GM21529 (cell line): Measurements from ENCODE around the gene GRIN1.

Source experiments
- ATAC-seq: cut with Tn5 transposase; IDR thresholded peaks from one replicate; pipeline ENCODE4 v1.9.1; 2021; ENCODE audit not compliant: unreplicated experiment

The GRIN1 gene

DNA sequence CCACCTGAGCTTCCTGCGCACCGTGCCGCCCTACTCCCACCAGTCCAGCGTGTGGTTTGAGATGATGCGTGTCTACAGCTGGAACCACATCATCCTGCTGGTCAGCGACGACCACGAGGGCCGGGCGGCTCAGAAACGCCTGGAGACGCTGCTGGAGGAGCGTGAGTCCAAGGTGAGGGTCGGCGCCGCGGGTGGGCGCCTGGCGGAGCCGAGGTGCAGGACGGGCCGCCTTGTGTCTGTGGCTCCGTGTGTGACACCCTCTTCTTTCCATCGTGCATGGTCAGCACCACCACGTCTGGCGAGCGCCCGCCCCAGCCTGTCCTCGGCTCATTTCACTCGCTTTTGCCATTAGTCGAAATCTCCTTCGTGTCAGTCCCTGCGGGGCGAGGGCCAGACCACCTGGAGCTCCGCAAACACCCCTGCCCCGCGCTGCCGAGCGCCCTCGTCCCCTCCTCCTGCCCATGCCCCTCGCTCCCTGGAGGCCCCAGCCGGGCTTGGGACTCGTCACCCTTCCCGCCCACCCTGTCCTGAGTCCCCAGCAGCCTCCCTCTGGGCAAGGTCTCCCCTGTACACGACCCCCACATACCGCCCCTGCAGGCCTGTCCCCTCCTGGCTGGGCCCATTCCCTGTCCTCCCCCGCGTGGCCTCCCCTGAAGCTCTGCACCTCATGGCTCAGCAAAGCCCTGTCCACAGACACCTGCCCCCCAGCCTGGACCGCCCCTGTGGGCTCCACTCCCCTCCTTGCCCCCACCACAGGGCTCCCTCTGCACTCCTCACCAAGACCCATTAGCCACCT is 7.0 kb downstream of the GRIN1 start:
- no peak for ATAC-seq

DNA sequence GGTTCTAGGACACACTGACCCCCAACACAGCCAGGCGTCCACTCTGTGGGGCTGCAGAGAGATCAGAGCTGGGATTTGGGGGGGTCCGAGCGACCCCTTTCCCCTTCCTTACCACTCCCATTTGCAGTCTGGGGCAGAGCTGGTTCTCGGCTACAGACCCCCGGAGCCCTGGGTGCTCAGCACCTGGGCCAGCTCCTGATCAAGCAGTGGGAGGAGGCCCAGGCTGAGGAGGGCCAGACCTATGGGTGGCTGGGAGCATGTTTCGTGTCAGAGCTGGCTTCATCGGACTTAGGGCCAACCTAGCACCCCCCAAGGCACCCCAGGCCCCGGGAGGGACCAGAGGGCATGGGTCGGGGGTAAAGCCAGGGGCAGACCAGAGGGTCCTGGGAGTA is 7.6 kb downstream of the GRIN1 start:
- no peak for ATAC-seq

DNA sequence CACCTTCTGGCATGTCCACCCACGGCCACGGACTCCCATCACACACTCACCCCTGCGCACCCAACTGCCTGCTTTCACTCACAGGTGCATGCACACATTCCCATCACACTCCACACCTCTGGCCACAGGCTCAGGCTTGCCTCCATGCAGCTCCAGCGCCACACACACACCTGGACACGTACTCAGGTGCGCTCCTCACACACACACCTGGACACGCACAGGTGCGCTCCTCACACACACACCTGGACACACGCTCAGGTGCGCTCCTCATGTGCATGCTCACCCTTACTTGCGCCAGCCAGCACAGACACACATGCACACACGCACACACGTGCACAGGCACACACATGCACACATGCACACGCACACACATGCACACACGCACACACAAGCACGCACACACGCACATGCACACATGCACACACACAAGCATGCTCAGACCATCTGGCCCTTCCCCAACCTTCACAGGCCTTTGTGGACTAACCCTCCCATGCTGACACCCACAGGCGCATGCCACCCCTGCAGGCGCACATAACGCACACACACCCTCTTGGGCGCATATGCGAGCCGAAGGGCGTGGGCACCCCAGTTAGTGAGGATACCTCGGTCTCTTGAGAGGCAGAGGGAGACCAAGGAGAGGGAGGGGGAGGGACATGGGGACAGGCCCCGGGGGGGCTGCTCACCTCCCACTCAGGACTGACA is 8.3 kb downstream of the GRIN1 start:
- ATAC-seq = no peak

DNA sequence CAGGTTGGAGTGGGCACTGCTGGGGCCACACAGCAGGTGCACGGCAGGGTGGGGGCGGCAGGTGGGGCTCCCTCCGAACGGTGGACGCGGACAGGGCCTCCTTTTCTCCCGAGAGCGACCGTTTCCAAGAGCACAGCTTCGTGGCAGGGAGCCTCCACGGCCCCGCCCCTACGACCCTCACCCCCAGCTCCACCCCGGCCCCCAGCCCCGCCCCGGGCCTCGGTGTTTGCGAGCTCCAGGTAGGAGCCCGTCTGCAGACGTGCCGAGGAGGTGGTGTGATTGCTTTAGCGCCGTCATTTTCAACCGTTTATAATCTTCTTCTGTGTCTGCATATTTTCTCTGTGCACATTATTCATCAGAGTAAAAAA is 8.8 kb downstream of the GRIN1 start:
- ATAC-seq = no peak

DNA sequence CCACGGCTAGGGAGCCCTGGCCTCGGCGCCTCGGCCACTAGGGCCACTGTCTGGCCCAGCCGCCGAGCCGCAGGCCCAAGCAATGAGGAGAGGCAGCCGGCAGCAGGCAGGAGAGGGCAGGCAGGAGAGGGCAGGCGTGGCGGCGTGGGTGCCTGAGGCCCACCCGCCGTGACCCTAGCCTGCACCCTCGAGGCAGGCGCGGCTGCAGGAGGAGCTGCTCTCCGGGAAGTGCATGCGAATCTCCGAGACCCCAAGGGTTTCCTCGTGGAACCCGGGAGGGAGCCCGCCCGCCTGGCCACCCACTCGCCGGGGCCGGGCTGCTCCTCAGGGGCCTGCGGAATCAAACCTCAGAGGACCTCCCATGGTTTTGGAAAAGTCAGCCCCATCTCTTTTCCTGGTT is 9.3 kb downstream of the GRIN1 start:
- ATAC-seq = no peak

DNA sequence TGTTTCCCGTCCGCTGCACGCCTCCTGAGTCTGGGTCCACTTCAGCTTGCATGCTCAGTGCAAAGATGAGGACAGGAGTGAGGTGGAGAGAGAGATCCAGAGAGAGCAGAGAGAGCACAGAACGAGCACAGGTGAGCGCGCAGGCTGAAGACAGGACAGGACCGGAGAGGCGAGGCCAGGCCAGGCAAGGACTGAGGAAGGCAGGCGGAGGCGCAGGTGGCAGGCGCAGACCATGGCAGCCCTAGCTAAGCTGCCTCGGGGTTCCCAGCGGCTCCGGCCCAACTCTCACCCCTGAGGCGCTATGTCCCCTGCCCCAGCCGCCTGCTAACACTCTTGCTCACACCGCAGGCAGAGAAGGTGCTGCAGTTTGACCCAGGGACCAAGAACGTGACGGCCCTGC is 9.7 kb downstream of the GRIN1 start:
- ATAC-seq = no peak

DNA sequence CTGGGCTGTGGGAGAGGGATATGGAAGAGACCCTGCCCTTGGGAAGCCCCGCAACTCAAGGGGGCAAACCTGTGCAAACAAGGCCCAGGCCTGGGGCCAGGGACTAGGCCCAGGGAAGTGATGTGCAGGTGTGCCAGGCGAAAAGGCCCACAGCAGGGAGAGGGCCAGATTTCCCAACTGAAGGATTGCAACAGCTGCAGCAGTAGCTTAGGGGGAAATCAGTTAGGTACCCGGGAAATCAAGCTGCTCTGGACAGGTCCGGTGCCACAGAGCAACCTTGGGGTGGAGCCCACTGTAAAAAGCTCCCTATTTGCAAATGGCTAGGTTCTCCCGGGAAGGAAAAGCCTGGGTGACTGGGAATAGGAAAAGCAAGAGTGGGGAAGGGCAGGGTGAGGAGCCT is 10.4 kb downstream of the GRIN1 start:
- ATAC-seq = no peak

DNA sequence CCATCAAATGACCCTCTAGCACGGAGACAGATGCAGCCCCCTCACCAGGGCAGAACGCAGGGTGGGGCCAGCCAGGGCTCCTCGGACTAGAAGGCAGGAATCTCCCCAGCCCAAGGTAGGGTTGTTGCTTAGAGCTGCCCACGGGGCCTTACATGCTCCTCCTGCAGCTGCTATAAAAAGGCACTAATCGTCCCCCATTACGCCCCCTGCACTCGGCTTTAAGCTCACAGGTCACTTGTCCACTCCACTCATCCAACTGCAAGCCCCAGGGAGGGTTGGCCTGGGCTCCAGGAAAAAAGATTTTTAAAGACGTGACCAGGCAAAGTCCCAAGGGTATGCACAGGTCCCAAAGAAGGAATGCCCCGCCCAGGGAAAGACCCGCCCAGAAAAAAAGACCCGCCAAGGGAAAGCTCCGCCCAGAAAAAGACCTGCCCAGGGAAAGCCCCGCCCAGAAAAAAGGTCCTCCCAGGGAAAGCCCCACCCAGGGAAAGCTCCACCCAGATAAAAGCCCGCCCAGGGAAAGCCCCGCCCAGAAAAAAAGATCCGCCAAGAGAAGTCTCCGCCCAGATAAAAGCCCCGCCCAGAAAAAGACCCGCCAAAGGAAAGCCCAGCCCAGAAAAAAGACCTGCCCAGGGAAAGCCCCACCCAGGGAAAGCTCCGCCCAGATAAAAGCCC is 11.1 kb downstream of the GRIN1 start:
- peak; percentile 22 for ATAC-seq

DNA sequence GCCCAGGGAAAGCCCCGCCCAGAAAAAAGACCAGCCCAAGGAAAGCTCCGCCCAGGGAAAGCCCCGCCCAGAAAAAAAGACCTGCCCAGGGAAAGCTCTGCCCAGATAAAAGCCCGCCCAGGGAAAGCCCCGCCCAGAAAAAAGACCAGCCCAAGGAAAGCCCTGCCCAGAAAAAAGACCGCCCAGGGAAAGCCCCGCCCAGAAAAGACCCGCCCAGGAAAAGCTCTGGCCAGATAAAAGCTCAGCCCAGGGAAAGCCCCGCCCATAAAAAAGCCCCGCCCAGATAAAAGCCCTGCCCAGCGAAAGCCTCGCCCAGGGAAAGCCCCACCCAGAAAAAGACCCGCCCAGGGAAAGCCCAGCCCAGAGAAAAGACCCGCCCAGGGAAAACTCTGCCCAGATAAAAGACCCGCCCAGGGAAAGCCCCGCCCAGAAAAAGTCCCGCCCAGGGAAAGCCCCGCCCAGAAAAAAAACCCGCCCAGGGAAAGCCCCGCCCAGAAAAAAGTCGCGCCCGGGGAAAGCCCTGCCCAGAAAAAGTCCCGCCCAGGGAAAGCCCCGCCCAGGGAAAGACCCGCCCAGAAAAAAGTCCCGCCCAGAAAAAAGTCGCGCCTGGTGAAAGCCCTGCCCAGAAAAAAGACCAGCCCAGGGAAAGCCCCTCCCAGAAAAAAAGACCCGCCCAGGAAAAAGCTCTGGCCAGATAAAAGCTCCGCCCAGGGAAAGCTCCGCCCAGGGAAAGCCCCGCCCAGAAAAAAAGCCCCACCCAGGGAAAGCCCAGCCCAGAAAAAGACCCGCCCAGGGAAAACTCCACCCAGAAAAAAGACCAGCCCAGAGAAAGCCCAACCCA is 11.9 kb downstream of the GRIN1 start:
- ATAC-seq = peak; percentile 51

DNA sequence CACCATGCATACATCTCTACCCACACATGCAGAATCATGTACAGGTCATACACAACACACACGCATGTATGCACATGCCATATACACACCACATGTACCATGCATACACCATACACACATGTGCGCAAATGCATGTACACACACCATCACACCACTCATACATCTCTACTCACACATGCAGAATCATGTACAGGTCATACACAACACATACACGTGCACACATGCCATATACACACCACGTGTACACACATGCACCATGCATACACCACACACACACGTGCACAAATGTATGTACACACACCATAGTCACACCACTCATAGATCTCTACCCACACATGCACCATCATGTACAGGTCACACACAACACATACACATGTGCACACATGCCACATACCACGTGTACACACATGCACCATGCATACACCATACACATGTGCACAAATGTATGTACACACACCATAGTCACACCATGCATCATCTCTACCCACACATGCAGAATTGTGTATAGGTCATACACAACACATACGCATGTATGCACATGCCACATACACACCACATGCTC is 14.0 kb downstream of the GRIN1 start:
- no peak for ATAC-seq

DNA sequence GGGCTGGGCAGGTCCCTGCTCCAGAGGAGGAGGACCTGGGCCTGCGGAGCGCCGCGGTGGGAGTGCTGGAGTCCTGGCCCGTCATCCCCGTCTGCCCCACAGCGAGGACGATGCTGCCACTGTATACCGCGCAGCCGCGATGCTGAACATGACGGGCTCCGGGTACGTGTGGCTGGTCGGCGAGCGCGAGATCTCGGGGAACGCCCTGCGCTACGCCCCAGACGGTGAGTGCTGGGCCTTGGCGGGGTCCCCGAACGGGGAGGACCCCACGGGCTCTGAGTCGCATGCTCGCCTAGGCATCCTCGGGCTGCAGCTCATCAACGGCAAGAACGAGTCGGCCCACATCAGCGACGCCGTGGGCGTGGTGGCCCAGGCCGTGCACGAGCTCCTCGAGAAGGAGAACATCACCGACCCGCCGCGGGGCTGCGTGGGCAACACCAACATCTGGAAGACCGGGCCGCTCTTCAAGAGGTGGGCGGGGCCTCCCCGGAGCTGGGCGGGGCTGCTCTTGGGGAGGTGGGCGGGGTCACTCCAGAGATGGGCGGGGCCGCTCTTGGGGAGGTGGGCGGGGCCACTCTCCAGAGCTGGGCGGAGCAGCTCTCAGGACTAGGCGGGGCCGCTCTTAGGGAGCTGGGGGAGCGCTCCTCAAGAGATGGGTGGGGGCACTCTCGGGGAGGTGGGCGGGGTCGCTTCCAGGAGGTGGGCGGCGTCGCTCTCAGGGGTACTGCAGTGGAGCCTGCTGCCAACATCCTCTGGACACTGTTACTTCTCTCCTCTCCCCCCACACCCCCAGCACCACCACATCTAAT is 17.8 kb downstream of the GRIN1 start:
- ATAC-seq = no peak

DNA sequence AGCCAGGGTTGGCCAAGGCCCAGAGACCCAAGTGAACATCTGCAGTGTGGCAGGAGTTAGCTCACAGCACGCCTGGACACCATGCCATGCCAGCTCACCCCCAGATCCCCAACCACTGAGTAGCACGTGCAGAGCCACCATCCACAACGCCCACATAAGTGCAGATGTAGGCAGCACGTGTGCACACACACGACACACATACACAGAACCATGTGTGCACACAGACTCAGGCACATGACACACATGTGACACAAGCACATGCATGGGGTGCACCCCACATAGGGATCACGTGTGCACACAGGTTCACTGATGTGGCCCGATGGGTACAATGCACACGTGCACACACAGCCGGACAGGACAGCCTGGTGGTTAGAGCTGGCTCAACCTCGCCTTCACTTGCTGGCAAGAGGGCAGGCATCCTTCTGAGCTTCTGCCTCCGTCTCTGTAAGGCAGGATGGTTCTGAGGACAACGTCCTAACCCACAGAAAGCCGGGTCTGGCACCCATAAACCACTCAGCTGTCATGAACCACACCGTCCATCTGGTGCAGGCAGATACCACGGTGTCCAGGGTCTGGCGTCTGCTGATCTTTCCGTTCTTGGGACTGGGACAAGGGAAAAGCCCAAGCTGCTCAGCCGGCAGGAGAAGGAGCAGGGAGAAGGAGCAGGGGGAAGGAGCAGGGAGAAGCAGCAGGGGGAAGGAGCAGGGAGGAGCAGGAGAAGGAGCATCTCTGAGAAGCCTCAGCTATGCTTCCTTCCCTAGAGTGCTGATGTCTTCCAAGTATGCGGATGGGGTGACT is 18.9 kb downstream of the GRIN1 start:
- no peak for ATAC-seq

DNA sequence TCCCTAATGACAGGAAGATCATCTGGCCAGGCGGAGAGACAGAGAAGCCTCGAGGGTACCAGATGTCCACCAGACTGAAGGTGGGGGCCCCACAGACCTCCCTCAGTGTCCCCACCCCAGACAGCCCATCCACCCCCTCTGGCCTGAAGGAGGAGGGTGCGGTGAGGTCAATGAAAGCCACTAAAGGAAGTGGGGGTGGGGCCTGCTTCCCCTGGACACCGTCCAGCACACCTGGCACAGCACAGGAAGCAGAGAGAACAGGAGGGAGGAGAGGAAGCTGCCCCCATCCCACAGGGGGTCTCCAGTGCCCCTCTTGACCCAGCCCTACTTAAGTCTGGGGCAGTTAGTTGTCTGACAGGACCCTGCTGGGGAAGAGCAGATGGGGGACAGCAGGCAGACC is 19.7 kb downstream of the GRIN1 start:
- ATAC-seq = no peak

DNA sequence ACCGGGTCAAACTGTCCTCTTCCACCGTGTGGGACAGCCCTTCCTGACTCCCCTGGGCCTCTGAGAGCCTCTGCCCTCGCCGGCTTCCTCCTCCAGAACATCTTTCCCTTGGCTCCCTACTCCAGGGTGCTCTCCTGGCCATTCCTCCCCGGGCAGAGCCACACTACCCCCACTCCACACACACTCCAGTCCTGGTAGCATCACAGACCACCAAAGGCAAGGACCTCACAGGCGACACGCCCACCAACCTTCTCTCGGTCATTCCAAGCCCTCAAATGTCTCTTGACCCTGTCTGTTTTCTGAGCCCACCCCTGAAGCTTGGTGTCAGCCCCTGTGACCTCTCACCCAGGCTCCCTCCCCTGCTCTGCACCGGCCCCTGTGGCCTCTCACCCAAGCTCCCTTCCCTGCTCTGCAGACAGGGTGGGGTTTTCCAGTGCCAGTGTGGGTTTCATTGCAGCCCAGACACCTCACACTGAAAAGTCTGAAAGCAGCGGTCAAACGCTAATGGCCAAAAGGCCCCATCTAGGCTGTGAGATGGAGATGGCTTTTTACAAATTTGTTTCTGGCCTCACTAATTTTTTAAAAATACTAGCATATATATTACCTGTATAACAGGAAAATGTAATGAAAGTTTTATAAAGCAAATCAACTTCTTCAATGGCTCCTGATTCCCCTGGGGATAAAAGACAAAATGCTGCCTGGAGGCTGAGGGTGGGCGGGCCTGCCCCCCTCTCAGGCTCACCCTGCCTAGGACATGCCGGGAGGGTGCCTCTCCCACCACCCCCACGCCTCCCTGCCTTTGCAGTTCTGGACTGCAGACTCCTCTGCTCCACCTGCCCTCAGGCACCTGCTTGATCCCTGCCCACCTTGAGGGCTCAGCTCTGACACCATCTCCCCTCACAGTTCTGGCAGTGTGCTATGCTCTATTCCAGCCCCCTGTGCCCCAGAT is 20.4 kb downstream of the GRIN1 start:
- ATAC-seq = no peak

DNA sequence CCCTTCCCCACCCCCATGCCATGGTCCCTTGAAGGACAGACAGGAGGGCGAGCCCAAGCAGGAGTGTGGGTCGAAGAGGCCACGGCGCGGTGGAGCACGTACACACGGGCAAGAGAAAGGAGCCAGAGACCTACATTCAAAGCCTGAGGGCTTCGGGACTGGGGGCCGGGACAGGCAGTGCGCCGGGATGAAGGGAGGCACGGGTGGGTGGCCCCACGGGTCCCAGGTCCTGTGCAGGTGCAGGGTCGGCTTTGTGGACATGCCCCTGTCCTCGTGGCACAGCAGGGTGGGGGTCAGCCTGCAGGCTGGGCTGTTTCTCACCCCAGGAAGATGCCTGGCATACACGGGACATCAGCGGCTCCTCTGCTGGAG is 21.1 kb downstream of the GRIN1 start:
- ATAC-seq = no peak

DNA sequence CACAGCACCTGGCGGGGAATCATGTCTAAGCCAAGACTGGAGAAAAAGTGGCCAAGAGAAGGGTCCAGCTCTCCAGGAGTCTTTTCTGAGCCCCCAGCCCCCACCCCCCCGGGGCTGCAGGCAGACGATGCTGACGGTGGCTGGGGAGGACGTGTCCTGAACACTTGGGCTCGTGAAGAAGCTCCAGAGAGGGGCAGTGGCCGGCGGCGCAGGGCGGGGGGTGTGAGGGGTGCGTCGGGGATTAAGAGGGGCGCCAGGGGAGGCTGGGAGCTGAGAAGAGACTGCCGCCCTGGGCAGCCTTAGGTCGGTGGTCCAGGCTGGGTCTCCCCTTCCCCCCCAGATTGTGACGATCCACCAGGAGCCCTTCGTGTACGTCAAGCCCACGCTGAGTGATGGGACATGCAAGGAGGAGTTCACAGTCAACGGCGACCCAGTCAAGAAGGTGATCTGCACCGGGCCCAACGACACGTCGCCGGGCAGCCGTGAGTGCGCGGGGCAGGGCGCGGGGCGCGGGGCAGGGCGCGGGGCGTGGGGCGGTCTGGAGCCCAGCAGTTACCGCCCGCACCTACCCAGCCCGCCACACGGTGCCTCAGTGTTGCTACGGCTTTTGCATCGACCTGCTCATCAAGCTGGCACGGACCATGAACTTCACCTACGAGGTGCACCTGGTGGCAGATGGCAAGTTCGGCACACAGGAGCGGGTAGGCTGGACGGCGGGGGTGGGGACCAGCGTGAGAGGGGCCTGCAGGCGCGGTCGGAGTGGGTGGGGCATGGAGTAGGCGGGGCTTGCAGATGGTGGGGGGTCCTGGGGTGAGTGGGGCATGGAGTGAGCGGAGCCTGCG is 22.0 kb downstream of the GRIN1 start:
- no peak for ATAC-seq
